CD14-positive monocyte (primary cell): Measurements from ENCODE around the gene ARHGAP12. TPM values are rescaled to one million over a fixed set of nuclear protein-coding genes. Genes with fewer than 3 reads are reported as not detected.
"Not testable (repeated sequence)": the region's sequence is repeated elsewhere in the genome, so short reads cannot be mapped to it uniquely, and the experiment has no call there.

Experiments
- DNase-seq, 3 donors: peaks; one replicate each; pipeline ENCODE4 v3.0.0-alpha.2; 2011 to 2022
- H2AFZ ChIP-seq: 2 replicates; pipeline ENCODE4 v1.6.0; 2012; ENCODE audit warnings: mild to moderate bottlenecking, low read depth, low read length, inconsistent platforms; ENCODE audit not compliant: insufficient read depth, poor library complexity, severe bottlenecking
- H3K27ac ChIP-seq, 2 donors: 1 replicate in 1 of 2; 2 replicates in 1 of 2; pipeline ENCODE4 v1.5.1; 2012 to 2013; ENCODE audit warnings: low read length in 2 of 2, control low read depth in 1 of 2, inconsistent platforms in 1 of 2, low read depth in 1 of 2, mild to moderate bottlenecking in 1 of 2
- H3K27me3 ChIP-seq, 2 donors: one replicate each; pipeline versions ENCODE4 v1.6.0 to v1.6.1; 2011 to 2013; ENCODE audit warnings: low read length in 2 of 2; ENCODE audit not compliant: control insufficient read depth in 2 of 2, insufficient read depth in 2 of 2
- H3K36me3 ChIP-seq, 2 donors: replicated peaks in 1 of 2; 1 replicate in 1 of 2; 2 replicates in 1 of 2; pipeline versions ENCODE4 v1.5.1 to v1.6.1; 2012 to 2013; ENCODE audit warnings: low read length in 2 of 2, control low read depth in 1 of 2, inconsistent platforms in 1 of 2, mild to moderate bottlenecking in 1 of 2; ENCODE audit not compliant: insufficient read depth in 2 of 2, control insufficient read depth in 1 of 2
- H3K4me1 ChIP-seq, 2 donors: 1 replicate in 1 of 2; 2 replicates in 1 of 2; pipeline versions ENCODE4 v1.5.1 to v1.6.1; 2012 to 2013; ENCODE audit warnings: low read length in 2 of 2, control low read depth in 1 of 2, inconsistent platforms in 1 of 2, mild to moderate bottlenecking in 1 of 2, moderate library complexity in 1 of 2; ENCODE audit not compliant: insufficient read depth in 2 of 2, control insufficient read depth in 1 of 2
- H3K4me2 ChIP-seq: replicated peaks from 2 replicates; pipeline ENCODE3; 2012; ENCODE audit warnings: low read length, moderate library complexity, mild to moderate bottlenecking; ENCODE audit not compliant: poor library complexity, severe bottlenecking; ENCODE audit errors: extremely low read depth
- H3K4me3 ChIP-seq, 3 experiments: fragments of 200-600 bp in 1 of 3; sonication (generic) in 1 of 3; replicated peaks in 1 of 3; 1 replicate in 2 of 3; 2 replicates in 1 of 3; pipeline ENCODE4 v1.5.1; 2011 to 2013; ENCODE audit warnings: low read length in 3 of 3, mild to moderate bottlenecking in 3 of 3, control low read depth in 2 of 3, low read depth in 2 of 3, inconsistent platforms in 1 of 3, moderate library complexity in 1 of 3
- H3K79me2 ChIP-seq: 2 replicates; pipeline ENCODE4 v1.6.0; 2012; ENCODE audit warnings: mild to moderate bottlenecking, control low read depth, inconsistent platforms, low read length, moderate library complexity; ENCODE audit not compliant: insufficient read depth
- H3K9ac ChIP-seq: 2 replicates; pipeline ENCODE4 v1.6.0; 2017; ENCODE audit warnings: low read length, mild to moderate bottlenecking; ENCODE audit not compliant: insufficient read depth, poor library complexity, severe bottlenecking
- H3K9me3 ChIP-seq, 2 donors: replicated peaks in 1 of 2; 1 replicate in 1 of 2; 2 replicates in 1 of 2; pipeline versions ENCODE4 v1.5.1 to v1.6.1; 2012 to 2013; ENCODE audit warnings: low read length in 2 of 2, control low read depth in 1 of 2; ENCODE audit not compliant: control insufficient read depth in 1 of 2, insufficient read depth in 1 of 2
- H4K20me1 ChIP-seq: 2 replicates; pipeline ENCODE4 v1.6.0; 2012; ENCODE audit warnings: mild to moderate bottlenecking, low read length, control low read depth, moderate library complexity; ENCODE audit not compliant: insufficient read depth
- H3K27ac Mint-ChIP-seq, 7 donors: one replicate each; pipeline ENCODE4 v1.8.0; 2020; ENCODE audit warnings: mild to moderate bottlenecking in 7 of 7, mixed read lengths in 7 of 7, moderate library complexity in 6 of 7, inconsistent platforms in 2 of 7
- H3K27me3 Mint-ChIP-seq, 3 donors: one replicate each; pipeline ENCODE4 v1.8.0; 2021 to 2022; ENCODE audit warnings: low read depth in 3 of 3, mild to moderate bottlenecking in 3 of 3, mixed read lengths in 3 of 3, moderate library complexity in 3 of 3, inconsistent platforms in 1 of 3
- H3K36me3 Mint-ChIP-seq, 2 donors: one replicate each; pipeline ENCODE4 v1.8.0; 2020; ENCODE audit warnings: mixed read lengths in 2 of 2, inconsistent platforms in 1 of 2, mild to moderate bottlenecking in 1 of 2
- H3K4me1 Mint-ChIP-seq: one replicate; pipeline ENCODE4 v1.8.0; 2020; ENCODE audit warnings: mild to moderate bottlenecking, mixed read lengths
- H3K4me3 Mint-ChIP-seq, 2 donors: one replicate each; pipeline ENCODE4 v1.8.0; 2020; ENCODE audit warnings: mild to moderate bottlenecking in 2 of 2, mixed read lengths in 2 of 2, moderate library complexity in 1 of 2
- H3K9me3 Mint-ChIP-seq, 7 donors: one replicate each; pipeline ENCODE4 v1.8.0; 2020 to 2022; ENCODE audit warnings: mixed read lengths in 7 of 7, mild to moderate bottlenecking in 6 of 7, moderate library complexity in 6 of 7, inconsistent platforms in 2 of 7
- CTCF ChIP-seq: fragments of 200-600 bp; IDR thresholded peaks from one replicate; pipeline ENCODE4 v1.8.0; 2022; ENCODE audit warnings: antibody characterized with exemption, mild to moderate bottlenecking
- WGBS: methylation state at CpG from one replicate; pipeline ENCODE4 v1.1.5; 2013; ENCODE audit warnings: missing lambda C conversion rate; ENCODE audit not compliant: insufficient coverage; 5-methylcytosine and 5-hydroxymethylcytosine counted together
- intact Hi-C, 2 donors: fragments of 100-400 bp; cut with micrococcal nuclease; formaldehyde crosslinking; loops; one replicate each; pipeline versions ENCODE4 v1.15.0 to v1.15.1; 2023
- polyA plus RNA-seq, 3 donors: library from polyadenylated mRNA; depleted of rRNA in 1 of 3; unstranded in 2 of 3; stranded (reverse) in 1 of 3; fragments of 300-500 nt in 2 of 3; fragments of >200 nt in 1 of 3; fragmentation: Illumina TruSeq in 2 of 3; gene quantifications; 1 replicate in 2 of 3; 2 replicates in 1 of 3; pipeline ENCODE4 v1.2.3, GENCODE V29; 2012 to 2021

Gene ARHGAP12
- polyA plus RNA-seq, 3 donors = 3.2 to 15.5 (median 4.7) TPM

GRCh38 chr10:31897506-31897905, 31.1 kb downstream of the ARHGAP12 start:
- Histone ChIP-seq H3K36me3 (peaks cover 0 to 13% of the 10 kb centered on the region in 2 donors), H4K20me1 (peaks cover 54% of the 10 kb centered on the region), H2AFZ (no peak overlapping the region), H3K27ac (no peak overlapping the region), H3K4me1 (no peaks in the 10 kb centered on the region), H3K79me2 (peaks cover 45% of the 10 kb centered on the region), H3K9ac (no peak overlapping the region), H3K4me2 (no peak overlapping the region), H3K4me3 (no peak overlapping the region), H3K9me3 (no peaks in the 10 kb centered on the region), H3K27me3 (no peaks in the 10 kb centered on the region)
- no peak overlapping the region for H3K4me3 Mint-ChIP-seq
- peaks cover 12 to 25% of the 10 kb centered on the region in 2 donors for H3K36me3 Mint-ChIP-seq
- no peaks in the 10 kb centered on the region for H3K27me3 Mint-ChIP-seq
- TF ChIP-seq CTCF = no peak
- DNase-seq = no peak
- peaks cover 0 to 8% (median 3%) of the 10 kb centered on the region in 7 donors for H3K9me3 Mint-ChIP-seq
- H3K27ac Mint-ChIP-seq = no peak overlapping the region
- peaks cover 9% of the 10 kb centered on the region for H3K4me1 Mint-ChIP-seq
- intact Hi-C loops = no loop called here
- WGBS = 91% methylated on average over 1 of the region's 2 CpGs

GRCh38 chr10:31896968-31897384, 31.7 kb downstream of the ARHGAP12 start:
- H3K4me2 ChIP-seq = no peak overlapping the region
- peaks cover 52% of the 10 kb centered on the region for H4K20me1 ChIP-seq
- DNase-seq = no peak
- Mint-ChIP-seq H3K4me3 (no peak overlapping the region), H3K27me3 (no peaks in the 10 kb centered on the region), H3K4me1 (peaks cover 9% of the 10 kb centered on the region), H3K27ac (peak overlapping the region in 1 of 7 donors; percentile 16), H3K36me3 (peaks cover 12 to 22% of the 10 kb centered on the region in 2 donors), H3K9me3 (peaks cover 0 to 8% (median 3%) of the 10 kb centered on the region in 7 donors)
- no peaks in the 10 kb centered on the region for H3K4me1 ChIP-seq
- no peak overlapping the region for H2AFZ ChIP-seq
- no peak for TF ChIP-seq CTCF
- intact Hi-C loops = no loop called here
- peaks cover 39% of the 10 kb centered on the region for H3K79me2 ChIP-seq
- H3K9ac ChIP-seq = no peak overlapping the region
- H3K27ac ChIP-seq = no peak overlapping the region
- no CpG with 5 or more reads among the region's 1 CpG for WGBS
- H3K27me3 ChIP-seq = no peaks in the 10 kb centered on the region
- no peak overlapping the region for H3K4me3 ChIP-seq
- H3K36me3 ChIP-seq = peaks cover 0 to 13% of the 10 kb centered on the region in 2 donors
- H3K9me3 ChIP-seq = no peaks in the 10 kb centered on the region

- H3K27me3 ChIP-seq, H3K9me3 ChIP-seq, H3K4me2 ChIP-seq, DNase-seq, H3K27ac Mint-ChIP-seq, H3K4me3 ChIP-seq, H3K4me3 Mint-ChIP-seq, H3K36me3 ChIP-seq, H3K27me3 Mint-ChIP-seq, H3K9ac ChIP-seq, H3K4me1 Mint-ChIP-seq, H3K27ac ChIP-seq, H3K4me1 ChIP-seq, H3K9me3 Mint-ChIP-seq, intact Hi-C loops, H2AFZ ChIP-seq: not testable (repeated sequence)
- WGBS = no CpG with 5 or more reads among the region's 6 CpGs
- H4K20me1 ChIP-seq = peaks cover 41% of the 10 kb centered on the region
- H3K36me3 Mint-ChIP-seq = peaks cover 11 to 24% of the 10 kb centered on the region in 2 donors
- H3K79me2 ChIP-seq = peaks cover 31% of the 10 kb centered on the region
These were observed 32.9 kb downstream of the ARHGAP12 start for GRCh38 chr10:31895722-31896121.
